ENCODE results near the gene JARID2.

The JARID2 gene

DNA sequence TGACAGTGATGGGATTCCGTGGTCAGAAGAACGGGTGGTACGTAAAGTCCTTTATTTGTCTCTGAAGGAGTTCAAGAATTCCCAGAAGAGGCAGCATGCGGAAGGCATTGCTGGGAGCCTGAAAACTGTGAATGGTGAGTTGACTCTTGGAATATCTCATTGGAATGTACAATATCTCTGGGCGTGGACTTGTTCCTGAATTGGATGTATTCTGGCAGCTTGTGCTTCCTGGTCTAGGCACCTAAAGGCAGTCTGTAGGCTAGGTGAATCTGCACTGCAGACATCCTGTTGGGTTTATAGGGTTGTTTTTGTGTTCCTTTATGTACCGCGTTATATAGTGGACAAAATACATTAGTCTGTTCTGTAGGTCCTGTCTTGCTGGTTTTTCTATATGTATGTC lies 128.2 kb downstream of the JARID2 start:
- DNase-seq (ENCODE audit: low read depth in 2 of 2) = no peak

GRCh38 chr6:15375018-15375417 lies 129.1 kb downstream of the JARID2 start:
- DNase-seq (ENCODE audit: low read depth in 2 of 2) = no peak

GRCh38 chr6:15375638-15376290 lies 129.9 kb downstream of the JARID2 start:
- DNase-seq (ENCODE audit: low read depth in 2 of 2) = no peak

GRCh38 chr6:15376900-15377487 lies 131.1 kb downstream of the JARID2 start:
- DNase-seq (ENCODE audit: low read depth in 2 of 2) = no peak

- DNase-seq (ENCODE audit: low read depth in 2 of 2) = no peak
Observed at GRCh38 chr6:15378272-15378671, 132.4 kb downstream of the JARID2 start.

DNA sequence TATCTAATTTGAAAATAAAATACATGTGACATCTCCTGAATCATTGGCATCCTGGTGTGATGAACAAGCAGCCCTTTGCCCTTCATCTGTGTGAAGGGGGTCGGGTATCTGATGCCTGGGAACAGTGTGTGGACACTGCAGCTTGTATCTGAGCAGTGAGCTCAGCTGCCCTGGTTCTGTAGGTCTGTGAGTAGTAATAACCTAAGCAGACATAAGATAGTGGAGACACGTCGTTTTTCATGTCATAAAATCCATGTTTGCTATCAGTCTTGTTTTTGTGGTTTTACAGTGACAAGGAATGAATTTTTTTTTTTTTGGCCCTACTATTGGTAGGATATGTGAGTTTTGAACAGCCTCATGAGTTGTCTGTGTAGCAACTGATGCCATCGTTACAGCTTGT lies 133.0 kb downstream of the JARID2 start:
- DNase-seq (ENCODE audit: low read depth in 2 of 2) = no peak

- no peak for DNase-seq (ENCODE audit: low read depth in 2 of 2)
Observed at GRCh38 chr6:15380351-15380750, 134.5 kb downstream of the JARID2 start.

- no peak for DNase-seq (ENCODE audit: low read depth in 2 of 2)
Observed at GRCh38 chr6:15382089-15382488, 136.2 kb downstream of the JARID2 start.

DNA sequence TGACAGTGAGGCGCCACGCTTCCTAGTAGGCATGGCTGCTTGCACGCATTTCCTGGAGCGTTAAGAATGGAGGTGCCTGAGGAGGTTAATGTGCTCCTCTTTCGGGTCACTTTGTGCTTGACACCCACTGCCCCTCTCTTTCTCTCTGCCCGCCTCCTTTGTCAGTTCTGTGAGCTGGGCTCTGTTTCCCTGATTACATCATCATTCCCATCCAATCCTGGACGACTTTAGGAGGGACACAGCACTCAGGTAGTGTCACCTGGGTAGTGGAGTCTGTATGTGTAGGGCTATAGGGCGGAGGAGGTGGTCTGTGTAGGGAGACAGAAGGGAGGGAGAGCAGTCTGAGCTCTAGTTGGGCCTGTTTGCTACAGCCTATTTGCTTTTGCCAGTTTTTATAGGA lies 136.8 kb downstream of the JARID2 start:
- DNase-seq (ENCODE audit: low read depth in 2 of 2) = no peak

DNA sequence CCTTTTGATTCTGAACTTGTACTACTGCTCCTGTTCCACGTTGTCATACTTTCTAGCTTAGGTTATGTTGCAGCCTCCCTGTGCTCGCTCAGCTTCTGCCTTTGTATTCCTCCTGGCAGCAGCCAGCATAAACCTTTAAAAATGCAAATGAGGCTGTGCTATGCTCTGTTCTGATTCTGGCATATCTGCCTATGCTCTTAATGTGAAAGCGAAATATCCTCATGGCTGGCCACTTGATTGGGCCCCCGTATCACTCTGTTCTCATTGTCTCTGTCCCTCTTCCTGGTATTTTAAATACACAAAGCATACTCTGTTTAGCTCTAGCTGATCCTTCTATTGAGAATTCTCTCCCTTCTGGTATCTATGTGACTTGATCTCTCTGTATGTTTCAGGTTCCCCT lies 139.0 kb downstream of the JARID2 start:
- no peak for DNase-seq (ENCODE audit: low read depth in 2 of 2)

- DNase-seq (ENCODE audit: low read depth in 2 of 2) = no peak
Observed at GRCh38 chr6:15385521-15385920, 139.7 kb downstream of the JARID2 start.

DNA sequence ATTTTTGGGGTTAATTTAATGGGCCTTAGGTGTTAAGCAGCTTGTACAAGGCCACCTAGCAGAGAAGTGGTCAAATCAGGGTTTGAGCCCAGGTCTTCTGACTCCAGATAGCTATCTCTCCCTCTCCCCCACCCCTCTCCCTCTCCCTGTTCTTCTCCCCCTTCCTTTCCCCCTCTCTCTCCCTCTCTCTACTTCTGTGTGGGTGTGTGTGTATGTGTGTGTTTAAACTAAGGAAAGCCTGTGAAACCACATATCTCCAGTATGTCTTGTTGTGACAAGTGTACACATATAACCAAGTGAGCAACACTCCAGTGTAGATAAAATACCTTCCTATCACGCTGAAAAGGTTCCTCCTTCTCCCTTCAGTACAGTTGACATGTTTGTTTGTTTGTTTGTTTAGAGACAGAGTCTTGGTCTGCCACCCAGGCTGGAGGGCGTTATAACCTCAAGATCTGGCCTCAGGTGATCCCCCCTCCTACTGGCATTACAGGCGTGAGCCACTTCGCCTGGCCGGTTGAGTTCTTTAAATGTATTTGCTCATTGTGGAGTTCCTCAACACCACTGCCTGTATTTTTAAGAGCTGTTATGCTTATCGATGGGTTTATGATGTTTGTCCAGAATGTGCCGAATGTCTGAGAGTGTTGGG lies 140.4 kb downstream of the JARID2 start:
- DNase-seq (ENCODE audit: low read depth in 2 of 2) = no peak

GRCh38 chr6:15386756-15387112 lies 140.9 kb downstream of the JARID2 start:
- no peak for DNase-seq (ENCODE audit: low read depth in 2 of 2)

GRCh38 chr6:15387118-15387517 lies 141.2 kb downstream of the JARID2 start:
- DNase-seq (ENCODE audit: low read depth in 2 of 2) = no peak

DNA sequence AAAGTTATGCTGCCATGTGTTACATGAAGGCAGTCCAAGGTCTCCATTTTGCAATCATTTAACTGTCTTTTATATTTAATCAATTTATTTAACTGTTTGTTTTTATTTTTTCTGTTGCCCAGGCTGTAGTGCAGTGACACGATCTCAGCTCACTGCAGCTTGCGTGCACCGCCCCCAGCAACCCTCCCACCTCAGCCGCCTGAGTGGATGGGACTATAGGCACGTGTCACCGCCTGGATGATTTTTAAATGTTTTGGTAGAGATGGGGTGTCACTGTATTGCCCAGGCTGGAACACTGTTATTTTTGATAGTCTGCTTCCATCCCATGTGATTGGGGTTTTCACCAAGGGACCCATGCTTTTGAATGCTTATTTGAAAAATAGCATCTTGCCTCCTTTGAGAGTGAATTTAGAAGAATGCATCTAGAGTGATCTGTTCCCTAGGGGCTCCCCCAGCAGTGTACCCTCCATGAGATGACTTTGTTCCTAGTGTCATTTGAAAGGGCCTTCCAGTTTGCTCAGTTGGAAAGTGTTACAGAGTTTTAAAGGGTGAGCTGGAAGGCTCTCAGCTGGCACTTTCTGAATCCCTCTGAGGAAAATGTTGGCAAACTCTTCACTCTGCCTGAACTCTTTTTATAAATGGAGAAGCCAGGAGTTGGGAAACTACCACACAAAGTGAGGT lies 143.4 kb downstream of the JARID2 start:
- no peak for DNase-seq (ENCODE audit: low read depth in 2 of 2)

DNA sequence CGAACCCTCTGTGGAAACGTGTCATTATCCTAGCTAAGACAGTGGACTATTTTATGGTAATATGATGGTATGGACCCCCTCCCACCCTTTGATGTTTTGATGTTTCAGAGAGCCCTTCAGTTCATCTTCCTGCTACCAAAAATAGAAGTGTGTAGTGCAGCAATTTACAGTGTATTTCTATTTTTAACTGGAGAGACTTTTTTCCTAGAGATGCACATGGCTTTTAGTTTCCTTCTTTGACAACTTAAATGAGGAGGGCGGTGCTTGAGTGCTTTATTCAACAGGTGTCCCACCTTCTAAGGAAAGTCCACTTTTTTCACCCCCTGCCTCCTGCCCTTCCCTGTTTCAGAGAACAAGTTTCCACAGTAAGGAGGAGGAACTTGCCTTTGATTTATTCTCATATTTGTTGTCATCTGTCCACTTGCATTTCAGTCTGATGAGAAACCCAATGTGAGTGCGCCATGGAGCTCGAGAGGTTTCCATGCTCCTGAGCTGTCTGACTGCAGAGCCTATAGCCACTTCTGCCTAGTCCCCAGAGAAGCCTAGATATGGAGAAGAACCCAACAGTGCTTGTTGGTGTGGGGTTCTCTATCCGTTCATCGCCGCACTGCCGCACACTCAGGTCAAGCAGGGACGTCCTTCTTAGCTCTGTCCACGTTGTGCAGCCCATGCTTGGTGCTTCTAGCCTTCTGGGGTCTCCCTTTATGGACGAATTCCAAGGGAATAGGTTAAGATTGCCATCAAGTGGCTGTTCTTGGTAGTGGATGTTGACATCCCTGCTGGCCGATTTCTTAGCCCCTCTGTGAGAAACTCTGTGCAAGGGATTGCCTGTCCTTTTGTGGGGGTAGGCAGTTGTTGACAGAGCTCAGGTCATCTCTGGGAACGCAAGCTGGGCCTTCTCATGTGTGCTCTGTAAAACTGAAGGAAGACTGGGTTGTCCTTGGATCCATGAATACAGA lies 144.2 kb downstream of the JARID2 start:
- no peak for DNase-seq (ENCODE audit: low read depth in 2 of 2)

DNA sequence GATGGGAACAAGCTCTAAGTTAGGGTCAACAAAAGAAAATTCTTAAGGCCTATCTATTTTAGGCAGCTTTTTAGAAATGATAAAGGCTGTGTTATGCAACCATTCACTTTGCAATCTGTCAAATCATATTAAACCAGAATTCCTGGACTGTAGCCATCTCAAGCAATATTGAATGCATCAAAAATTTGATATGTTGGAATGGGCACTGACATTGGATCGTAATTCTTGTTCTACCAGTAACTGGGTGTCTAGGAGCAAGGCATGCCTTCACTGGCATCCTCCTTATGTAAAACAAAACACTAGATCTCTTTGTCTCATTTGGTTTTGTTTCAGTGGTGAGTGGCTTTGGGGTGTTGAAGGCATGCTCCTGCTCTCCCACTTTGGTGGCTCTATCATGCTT lies 145.6 kb downstream of the JARID2 start:
- no peak for DNase-seq (ENCODE audit: low read depth in 2 of 2)

DNA sequence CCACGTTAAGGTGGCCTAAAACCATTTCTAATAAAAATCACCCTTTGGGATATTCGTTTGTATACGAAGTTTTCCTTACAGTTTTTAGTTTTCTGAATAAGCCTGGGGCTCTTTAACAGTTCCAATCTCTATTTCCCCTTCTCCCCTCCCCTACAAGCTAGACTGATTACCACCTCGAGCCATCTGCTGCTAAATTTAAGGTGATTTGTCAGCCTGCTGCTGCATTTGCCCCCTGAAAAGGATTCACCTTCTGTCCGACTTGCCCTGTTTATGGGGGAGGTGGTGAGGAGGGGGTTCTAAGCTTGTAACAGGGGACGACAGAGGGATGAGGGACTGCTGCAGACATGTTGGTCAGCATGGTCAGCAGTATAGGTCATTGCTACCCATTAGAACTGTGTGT lies 146.3 kb downstream of the JARID2 start:
- DNase-seq (ENCODE audit: low read depth in 2 of 2) = no peak

DNA sequence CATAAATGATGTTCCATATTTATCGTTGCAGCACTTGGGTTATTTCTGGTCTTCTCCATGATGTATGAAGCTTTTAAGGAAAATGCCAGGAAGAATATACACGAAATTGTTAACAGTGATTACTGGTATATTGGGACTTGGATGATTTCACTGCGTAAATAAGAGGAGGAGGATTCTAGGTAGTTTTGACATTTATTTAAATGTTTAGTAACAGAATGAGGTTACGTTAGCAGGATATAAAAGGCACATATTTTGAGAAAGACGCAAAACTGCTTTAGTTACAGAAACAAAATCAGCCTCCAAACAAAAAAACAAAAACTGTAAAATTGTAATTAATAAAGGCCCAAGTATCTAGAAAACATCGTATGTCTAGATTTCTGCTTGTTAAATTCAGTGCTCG lies 147.7 kb downstream of the JARID2 start:
- DNase-seq (ENCODE audit: low read depth in 2 of 2) = no peak

DNA sequence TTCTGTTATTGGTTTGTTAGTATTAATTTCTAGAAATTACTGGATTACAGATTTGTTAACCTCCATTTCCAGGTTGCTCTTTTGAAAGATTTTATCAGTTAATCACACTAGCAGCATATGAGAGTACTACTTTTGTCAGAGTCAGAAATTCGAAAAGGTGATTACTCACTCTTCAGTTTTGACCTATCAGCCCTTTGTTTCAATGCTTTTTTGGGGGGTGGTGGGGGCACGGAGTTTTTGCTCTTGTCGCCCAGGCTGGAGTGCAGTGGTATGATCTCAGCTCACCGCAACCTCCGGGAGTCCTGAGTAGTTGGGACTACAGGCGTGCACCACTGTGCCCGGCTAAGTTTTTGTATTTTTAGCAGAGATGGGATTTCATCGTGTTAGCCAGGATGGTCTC lies 149.2 kb downstream of the JARID2 start:
- DNase-seq (ENCODE audit: low read depth in 2 of 2) = peak in 1 of 2 donors; percentile 34

DNA sequence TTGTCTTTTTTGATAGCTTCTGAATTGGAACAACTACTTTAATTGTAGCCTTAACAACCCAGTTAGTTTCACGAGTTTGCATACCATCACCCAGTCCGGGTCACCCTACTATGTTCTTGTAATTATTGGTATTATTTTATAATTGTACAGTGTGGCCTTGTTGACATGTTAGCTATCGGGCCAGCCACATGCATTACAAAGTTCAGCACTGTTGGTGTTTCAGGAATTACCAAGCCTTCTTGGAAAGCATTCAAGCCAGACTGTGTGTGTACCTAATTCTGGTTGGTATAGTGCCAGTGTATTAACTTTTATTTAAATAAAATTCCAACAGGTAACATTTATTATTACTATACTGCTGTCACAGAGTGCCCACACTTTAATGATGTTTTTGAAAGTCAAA lies 150.9 kb downstream of the JARID2 start:
- DNase-seq (ENCODE audit: low read depth in 2 of 2) = no peak
